ENCODE measurements around the gene CALM3.

DNA sequence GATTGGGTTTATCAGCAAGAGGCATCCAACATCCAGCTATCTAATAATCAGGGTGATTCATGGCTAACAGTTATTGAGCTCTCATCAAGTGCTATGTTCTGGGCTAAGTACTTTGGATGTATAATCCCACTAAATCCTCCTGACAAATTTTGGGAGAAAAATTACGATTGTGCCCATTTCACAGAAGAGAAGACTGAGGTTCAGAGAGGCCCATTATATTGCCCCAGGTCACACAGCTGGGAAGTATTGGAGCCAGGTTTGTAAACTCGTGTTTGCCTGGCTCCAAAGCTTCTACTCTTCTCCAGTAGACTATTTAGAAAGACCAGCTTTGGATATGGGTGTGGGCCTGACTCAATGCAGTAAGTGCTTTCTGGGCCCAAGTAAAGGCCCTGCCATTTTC lies 20.9 kb upstream of the CALM3 start:
- TF ChIP-seq POLR2A (IDR thresholded peaks at IDR 0.05): no peak
- no peak for TF ChIP-seq EP300 (IDR thresholded peaks at IDR 0.05)
